Measurements from ENCODE around the gene KIF21A. TPM values are rescaled to one million over a fixed set of nuclear protein-coding genes. Genes with fewer than 3 reads are reported as not detected.
"Not testable (repeated sequence)": the region's sequence is repeated elsewhere in the genome, so short reads cannot be mapped to it uniquely, and the experiment has no call there.

KIF21A gene, protein sequence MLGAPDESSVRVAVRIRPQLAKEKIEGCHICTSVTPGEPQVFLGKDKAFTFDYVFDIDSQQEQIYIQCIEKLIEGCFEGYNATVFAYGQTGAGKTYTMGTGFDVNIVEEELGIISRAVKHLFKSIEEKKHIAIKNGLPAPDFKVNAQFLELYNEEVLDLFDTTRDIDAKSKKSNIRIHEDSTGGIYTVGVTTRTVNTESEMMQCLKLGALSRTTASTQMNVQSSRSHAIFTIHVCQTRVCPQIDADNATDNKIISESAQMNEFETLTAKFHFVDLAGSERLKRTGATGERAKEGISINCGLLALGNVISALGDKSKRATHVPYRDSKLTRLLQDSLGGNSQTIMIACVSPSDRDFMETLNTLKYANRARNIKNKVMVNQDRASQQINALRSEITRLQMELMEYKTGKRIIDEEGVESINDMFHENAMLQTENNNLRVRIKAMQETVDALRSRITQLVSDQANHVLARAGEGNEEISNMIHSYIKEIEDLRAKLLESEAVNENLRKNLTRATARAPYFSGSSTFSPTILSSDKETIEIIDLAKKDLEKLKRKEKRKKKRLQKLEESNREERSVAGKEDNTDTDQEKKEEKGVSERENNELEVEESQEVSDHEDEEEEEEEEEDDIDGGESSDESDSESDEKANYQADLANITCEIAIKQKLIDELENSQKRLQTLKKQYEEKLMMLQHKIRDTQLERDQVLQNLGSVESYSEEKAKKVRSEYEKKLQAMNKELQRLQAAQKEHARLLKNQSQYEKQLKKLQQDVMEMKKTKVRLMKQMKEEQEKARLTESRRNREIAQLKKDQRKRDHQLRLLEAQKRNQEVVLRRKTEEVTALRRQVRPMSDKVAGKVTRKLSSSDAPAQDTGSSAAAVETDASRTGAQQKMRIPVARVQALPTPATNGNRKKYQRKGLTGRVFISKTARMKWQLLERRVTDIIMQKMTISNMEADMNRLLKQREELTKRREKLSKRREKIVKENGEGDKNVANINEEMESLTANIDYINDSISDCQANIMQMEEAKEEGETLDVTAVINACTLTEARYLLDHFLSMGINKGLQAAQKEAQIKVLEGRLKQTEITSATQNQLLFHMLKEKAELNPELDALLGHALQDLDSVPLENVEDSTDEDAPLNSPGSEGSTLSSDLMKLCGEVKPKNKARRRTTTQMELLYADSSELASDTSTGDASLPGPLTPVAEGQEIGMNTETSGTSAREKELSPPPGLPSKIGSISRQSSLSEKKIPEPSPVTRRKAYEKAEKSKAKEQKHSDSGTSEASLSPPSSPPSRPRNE (N-terminal part only)
- polyA plus RNA-seq (ENCODE audit: insufficient read length in 4 of 4): 10 to 100 TPM; 32.6 to 40.7 (median 36.9) TPM

DNA sequence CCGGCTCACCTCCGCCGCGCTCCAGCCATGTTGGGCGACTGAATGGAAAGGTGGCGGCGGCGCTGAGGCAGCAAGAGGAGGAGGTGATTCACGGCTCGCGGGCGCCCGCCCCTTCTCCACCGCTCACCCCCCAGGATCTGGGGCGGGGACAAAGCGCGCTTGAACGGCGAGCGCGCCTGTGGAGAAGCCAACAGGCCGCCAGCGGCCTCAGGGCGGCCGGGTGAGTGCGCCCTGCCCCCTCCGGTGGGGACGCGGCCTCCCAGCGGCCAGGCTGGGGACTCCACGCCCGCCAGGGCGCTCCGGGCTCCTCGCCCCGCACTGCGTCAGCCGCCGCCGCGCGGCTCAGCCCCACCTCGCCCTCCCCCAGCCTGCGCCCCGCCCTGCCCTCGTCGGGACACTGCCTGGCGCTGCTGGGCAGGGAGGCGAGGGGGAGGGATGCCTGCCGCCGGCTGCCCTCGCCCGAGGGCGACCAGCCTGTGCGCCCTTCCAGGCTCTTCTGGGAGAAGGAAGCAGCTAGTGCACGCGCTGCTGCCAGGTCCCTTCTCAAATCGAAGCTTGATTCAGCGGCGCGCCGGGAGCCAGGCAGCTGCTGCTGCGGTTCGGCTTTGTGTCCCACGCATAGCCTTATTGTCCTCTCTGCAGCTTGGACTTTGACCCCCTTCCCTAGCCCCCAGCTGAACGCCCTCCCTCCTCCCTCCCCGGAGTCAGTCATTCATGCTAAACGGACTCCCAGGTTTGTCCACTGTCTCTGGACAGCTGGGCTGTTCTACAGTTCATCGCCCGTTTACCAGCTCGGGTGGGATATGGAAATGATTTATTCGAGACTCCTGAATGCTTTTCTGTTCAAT, at the start of gene KIF21A:
Gene KIF21A, minus strand, starts transcription at position 40 of the 848 bp plus-strand sequence. CDS start 150 bp downstream, outside the sequence.
- peak; percentile 67 to 74 (median 73) for DNase-seq (ENCODE audit: low read depth in 4 of 4, low spot score in 3 of 4)

DNA sequence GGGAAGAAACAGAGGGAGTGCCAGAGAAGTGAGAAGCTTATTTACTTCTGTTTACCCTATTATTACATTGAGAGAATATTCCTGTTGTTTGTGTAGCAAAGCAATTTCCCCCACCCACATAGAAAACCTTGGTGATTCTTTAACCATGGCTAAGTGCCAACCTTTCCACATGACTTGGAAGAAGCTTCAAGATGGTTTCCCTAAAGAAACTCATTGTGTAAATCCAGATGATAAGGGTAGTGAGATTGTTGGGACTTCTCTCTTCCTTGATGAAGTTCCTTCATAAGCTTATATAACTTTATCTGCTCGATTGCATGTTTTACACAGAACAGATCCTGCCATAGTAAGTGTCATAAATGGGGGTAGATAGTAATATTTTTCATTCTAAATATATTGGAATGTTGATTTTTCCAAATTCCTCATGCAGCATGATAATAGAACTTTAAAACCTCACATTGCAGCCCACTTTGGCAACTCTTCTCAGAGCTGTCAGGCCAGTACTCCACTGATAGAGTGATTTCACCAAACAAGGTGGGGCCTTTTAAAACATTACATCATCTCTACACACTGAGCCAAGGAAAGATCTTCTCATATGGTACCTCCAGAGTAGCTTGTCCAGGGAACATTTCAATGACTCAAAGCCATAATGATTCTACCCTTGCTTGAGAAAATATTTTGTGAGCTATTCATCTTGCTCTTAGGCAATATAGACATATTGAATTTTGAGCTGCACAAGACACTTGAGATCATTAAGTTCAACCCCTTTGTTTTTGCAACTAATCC, 47.8 kb upstream of the KIF21A start:
- DNase-seq (ENCODE audit: low read depth in 4 of 4, low spot score in 3 of 4): no peak

DNA sequence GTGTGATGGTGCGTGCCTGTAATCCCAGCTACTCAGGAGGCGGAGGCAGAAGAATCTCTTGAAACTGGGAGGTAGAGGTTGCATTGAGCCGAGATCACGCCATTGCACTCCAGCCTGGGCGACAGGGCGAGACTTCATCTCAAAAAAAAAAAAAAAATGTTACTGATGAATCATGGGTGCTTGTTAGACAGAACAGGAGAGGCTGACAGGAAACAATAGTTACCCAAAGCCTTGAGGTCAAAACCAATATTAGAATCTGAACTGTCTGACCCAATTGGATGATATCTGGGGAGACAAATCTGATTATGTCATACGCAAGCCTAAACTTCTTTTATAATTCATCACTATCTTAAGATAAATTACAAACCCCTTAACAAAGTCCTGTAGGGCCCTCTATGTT, 40.7 kb upstream of the KIF21A start:
- DNase-seq (ENCODE audit: low read depth in 4 of 4, low spot score in 3 of 4): no peak

DNA sequence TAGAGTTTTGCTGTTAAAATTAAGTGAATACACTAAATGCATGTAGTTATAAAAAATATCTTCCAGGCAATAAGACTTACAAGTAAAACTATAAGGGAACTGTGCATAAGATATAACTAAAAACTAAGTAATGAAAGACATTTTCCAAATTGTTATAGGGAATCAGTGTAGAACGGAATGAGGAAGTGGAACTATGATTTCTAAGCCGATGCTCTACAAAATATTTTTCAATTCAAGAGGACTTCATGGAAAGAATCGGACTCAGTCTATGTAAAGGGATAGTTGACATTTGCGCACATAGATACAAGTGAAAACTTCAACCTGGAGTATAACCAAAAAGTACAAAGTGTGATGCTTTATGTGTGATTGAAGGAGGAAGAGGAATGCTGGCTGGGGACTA, 40.1 kb upstream of the KIF21A start:
- DNase-seq (ENCODE audit: low read depth in 4 of 4, low spot score in 3 of 4): no peak

DNA sequence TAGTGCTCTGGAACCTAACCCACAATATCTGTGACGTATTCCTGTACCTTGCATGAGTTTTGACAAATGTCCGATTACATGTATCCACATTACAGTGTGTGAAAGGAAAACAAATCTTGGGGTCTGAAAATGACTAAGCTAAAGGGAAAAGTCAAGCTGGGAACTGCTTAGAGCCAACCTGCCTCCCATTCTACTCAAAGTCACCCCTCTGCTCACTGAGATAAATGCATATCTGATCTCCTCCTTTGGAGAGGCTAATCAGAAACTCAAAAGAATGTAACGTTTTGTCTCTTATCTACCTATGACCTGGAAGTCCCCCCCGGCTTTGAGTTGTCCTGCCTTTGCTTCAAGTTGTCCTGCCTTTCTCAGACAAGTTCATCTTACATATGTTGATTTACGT, 34.0 kb upstream of the KIF21A start:
- no peak for DNase-seq (ENCODE audit: low read depth in 4 of 4, low spot score in 3 of 4)

DNA sequence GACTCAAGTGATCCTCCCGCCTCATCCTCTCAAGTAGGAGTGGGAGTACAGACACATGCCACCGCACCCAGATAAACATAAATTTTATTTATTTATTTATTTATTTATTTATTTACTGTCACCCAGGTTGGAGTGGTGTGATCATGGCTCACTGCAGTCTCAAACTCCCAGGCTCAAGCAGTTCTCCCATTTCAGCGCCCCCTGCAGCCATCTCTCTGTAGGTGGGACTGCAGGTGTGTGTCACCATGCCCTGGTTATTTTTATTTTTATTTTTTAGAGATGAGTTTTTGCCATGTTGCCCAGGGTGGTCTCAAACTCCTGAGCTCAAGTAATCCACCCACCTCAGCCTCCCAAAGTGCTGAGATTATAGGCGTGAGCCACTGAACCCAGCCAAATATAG, 33.2 kb upstream of the KIF21A start:
- DNase-seq (ENCODE audit: low read depth in 4 of 4, low spot score in 3 of 4): no peak

DNA sequence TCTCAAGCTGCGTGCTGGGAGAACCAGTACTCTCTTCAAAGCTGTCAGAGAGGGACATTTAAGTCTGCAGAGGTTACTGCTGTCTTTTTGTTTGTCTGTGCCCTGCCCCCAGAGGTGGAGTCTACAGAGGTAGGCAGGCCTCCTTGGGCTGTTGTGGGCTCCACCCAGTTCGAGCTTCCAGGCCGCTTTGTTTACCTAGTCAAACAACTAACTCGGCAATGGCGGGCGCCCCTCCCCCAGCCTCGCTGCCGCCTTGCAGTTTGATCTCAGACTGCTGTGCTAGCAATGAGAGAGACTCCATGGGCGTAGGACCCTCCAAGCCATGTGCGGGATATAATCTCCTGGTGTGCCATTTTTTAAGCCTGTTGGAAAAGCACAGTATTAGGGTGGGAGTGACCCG, 32.2 kb upstream of the KIF21A start:
- not testable (repeated sequence) for DNase-seq (ENCODE audit: low read depth in 4 of 4, low spot score in 3 of 4)

DNA sequence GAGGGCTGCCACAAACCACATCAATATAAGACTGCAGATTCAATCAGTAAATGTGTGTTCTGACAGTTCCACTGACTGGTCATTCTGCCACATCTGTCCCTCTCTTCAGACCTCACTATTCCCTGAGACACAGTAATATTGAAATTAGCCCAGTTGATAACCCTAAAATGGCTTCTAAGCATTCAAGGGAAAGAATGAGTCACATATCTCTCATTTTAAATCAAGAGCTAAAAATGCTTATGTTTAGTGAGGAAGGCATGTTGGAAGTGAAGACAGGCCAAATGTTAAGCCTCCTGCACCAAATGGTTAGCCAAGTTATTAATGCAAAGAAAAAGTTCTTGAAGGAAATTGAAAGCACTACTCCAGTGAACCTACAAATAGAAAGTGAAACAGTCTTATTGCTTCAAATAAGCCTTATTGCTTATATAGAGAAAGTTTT, 24.5 kb upstream of the KIF21A start:
- DNase-seq (ENCODE audit: low read depth in 4 of 4, low spot score in 3 of 4): no peak

DNA sequence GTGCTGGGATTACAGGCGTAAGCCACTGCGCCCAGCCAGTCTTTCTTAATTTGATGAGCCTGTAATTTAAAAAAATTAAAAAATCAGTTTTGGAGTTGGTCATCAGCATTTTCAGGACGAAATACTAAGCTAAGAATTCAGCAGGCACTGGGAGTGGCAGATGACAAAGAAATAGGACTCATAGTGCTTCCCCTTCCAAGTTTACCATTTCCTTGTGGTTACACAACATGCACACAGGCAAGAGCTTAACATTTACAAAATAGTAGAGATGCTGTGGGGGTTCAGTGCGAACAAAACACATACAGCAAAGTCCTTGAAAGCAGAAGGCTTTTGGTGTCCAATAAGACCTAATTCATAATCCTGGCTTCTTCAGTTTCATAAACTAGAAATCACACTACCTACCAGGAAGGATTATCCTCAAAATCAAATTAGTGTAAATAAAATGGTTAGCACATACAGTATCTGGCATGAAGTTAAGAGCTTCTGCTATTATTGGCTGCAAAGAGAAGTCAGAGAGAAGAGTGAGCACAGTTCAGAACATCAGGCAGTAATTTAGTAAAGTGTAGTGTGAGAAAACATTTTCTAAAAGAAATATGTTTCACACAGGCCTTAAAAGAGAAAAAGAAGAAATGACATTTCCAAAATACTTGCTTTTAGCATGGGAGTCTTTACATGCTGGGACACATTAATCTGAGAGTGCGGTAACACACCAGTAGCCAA, 22.2 kb upstream of the KIF21A start:
- DNase-seq (ENCODE audit: low read depth in 4 of 4, low spot score in 3 of 4): no peak

DNA sequence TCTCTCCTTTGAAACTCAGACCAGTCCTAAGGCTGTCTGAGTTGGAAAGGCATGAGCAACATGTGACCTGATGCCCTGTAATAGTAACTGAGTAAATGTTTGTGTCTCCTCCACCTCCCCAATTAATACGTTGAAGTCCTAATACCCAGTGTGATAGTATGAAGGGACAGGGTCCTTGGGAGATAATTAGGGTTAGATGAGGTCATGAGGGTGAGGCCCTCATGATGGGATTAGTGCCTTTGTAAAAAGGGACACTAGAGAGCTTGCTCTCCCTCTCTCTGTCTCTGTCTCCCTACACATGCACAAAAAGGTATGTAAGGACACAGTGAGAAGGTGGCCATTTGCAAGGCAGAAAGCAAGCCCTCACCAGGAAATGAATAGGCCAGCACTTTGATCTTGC, 18.1 kb upstream of the KIF21A start:
- no peak for DNase-seq (ENCODE audit: low read depth in 4 of 4, low spot score in 3 of 4)

DNA sequence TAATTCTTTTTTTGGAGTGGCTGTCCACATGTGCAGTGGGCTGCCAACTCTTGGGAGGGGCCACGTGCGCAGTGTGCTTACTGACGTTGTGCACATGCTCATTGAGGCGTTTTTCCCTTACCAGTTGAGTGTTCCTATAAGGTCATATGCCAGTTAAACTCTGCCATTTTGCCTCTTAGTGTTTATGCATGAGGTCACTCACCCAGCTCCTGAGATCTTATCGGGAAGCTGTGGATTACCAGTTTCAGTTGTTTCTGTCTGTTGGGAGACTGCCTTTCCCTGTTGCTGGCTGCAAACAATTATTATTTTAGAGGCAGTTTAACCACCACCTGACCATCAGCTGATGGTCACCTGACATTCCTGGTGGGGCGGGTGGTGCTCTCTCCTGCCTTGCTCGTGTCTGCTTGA, 16.1 kb upstream of the KIF21A start:
- no peak for DNase-seq (ENCODE audit: low read depth in 4 of 4, low spot score in 3 of 4)

DNA sequence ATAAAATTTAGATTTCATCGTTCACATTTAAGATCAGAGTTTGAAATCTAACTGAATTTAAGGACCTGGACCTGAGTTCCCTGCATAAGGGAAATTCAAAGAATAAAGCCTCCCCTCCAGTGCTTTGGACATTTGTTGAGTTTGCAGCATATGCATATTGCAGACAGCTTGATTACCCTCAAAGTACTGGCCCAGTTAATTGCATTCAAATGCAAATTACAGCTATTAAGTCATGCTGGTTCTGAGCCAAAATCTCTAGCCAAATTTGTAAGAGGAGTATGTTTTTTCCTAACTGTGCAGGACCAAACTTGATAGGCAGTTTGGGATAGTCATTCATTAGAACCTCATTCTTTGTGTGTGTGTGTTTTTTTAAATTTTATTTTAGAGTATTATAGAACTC, 9.1 kb upstream of the KIF21A start:
- DNase-seq (ENCODE audit: low read depth in 4 of 4, low spot score in 3 of 4): no peak

DNA sequence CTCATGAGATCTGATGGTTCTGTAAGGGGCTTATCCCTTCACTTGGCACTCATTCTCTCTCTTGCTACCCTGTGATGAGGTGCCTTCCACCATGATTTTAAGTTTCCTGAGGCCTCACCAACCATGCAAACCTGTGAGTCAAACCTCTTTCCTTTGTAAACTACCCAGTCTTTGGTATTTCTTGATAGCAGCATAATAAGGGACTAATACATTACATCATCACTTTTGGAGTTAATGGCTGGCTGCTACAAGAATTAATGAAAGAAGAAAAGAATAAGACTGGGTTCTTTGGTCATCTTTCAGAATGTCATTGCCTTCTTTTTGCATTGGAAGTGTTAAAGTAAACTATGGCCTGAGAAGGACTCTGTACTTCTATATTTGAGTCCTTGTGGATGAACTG, 5.1 kb upstream of the KIF21A start:
- DNase-seq (ENCODE audit: low read depth in 4 of 4, low spot score in 3 of 4): no peak

DNA sequence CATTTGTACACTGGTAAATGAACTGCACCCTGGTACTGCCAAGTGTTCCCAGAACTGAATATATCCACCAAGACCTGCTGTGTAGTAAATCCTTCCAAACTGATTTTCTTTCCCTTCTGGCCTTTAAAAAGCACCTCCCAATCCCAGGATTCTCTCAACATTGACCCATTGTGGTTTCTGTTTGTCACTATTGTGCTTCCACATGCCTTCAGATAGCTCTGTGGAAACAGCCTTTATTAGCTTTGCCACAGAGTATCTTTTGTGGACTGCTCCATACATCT, 949 bp upstream of the KIF21A start:
- DNase-seq (ENCODE audit: low read depth in 4 of 4, low spot score in 3 of 4): peak in 1 of 4 donors; percentile 0

DNA sequence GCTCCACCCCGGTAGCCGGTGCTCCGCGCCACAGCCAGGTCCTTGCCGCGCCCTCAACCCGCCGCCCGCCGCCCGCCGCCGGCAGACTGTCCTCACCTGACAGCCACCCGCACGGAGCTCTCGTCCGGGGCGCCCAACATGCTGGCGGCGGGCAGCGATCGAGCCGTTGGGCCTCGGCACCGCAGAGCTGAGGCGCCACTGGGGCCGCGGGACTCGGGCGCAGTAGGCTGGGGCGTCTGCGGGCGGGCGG, 164 bp downstream of the KIF21A start:
- peak in 1 of 4 donors; percentile 12 for DNase-seq (ENCODE audit: low read depth in 4 of 4, low spot score in 3 of 4)

DNA sequence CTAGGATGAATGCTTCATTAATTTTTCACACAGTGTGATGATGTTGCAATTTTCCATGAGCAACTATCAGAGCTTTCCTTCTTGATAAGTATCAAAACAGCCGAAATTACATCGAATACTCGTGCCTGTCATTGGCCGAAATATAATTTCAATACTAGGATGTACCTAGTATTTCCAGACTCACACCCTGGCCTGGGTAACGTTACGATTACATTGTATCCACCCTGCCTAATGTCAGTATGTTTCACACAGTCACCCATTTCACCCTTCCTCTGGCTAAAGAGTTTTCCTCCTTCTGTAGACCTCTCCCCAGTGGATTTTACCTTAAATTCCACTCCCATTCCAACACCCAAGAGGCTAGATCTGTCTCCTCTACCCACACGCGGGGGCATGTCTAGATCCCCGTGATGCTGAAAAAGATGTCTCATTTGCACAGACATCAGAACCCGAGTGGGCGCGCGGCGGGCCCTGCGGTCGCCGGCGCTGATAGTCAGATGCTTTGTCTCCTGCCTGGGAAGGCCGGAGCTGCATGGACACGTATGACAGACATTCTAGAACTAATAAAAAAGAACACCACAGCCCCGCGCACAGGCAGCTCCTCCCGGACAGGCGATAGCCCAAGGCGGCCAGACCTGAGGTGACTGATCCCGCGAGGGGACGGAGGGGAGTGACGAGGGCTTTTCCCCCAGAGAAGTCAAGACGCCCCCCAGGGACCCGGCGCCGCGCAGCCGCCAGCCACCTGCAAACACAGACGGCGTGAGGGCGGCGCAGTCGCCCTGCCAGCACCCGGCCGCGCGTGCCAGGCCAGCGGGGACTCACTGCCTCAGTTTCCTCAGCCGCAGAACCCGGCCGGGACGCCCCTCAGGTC, 723 bp downstream of the KIF21A start:
- DNase-seq (ENCODE audit: low read depth in 4 of 4, low spot score in 3 of 4): peak; percentile 1 to 32 (median 22)

DNA sequence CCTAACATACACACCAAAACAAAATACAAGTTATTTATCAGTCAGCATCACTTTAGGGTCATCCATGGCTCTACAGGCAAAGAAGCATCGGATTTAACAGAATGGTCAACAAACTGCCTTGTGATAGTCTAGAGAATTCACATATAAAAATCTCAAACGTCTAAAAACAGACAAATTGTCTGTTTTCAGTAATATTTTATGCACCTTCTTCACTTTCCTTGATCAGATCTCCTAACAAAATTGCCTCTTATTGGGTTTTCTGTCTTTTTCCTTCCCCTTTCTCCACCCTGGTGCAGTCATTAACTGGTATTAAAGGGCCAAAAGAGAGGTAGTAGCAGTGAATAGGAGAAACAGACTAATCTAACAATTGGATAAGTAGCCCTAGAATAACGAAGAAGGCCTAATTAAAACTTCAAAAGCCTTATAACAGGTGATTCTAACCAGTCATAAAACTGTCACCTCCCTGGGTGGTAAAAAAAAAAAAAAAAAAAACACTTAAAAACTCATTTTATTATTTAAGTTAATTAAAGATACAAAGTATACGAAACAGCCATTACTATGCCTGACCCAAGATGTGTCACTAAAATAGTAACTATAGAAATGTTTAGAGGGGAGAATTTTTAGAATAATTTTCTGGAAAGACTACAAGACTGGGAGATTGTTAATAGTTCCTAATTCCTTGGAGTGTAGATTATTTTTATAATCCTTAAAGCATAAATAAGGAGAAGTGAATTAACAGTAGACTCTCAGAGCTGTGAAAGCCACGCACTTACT, 1.5 kb downstream of the KIF21A start:
- DNase-seq (ENCODE audit: low read depth in 4 of 4, low spot score in 3 of 4): peak in 1 of 4 donors; percentile 3
